Measurements from ENCODE around the gene GRB2. TPM values are rescaled to one million over a fixed set of nuclear protein-coding genes. Genes with fewer than 3 reads are reported as not detected.
"Not testable (repeated sequence)": the region's sequence is repeated elsewhere in the genome, so short reads cannot be mapped to it uniquely, and the experiment has no call there.

The GRB2 gene
- total RNA-seq, 1 experiment from 2014 or later = 79.7 TPM

GRCh38 chr17:75440738-75441448 is 35.4 kb upstream of the GRB2 start:
- H3K4me3 Mint-ChIP-seq (ENCODE audit: low read depth, unreplicated experiment) = no peak overlapping the region
- H3K9me3 Mint-ChIP-seq (ENCODE audit: low read depth, unreplicated experiment) = no peaks in the 10 kb centered on the region
- H3K27me3 Mint-ChIP-seq (ENCODE audit: unreplicated experiment) = no peaks in the 10 kb centered on the region
- CTCF ChIA-PET = interaction anchor here (0.8 to 1.6 kb wide), 2 partner anchors 14 to 18 kb away, joined by 3 read pairs; no protein-coding TSS in a partner anchor
- BruUV-seq (replicated peaks) = no TSS peak
- no peak for TF ChIP-seq CTCF (IDR thresholded peaks at IDR 0.05; ENCODE audit: unreplicated experiment)
- H3K36me3 Mint-ChIP-seq (ENCODE audit: insufficient read depth, unreplicated experiment) = no peaks in the 10 kb centered on the region
- intact Hi-C loops (cut with micrococcal nuclease; ENCODE audit: unreplicated experiment) = no loop called here
- no peak overlapping the region for H3K27ac Mint-ChIP-seq (ENCODE audit: unreplicated experiment)
- no peak for DNase-seq
- H3K4me1 Mint-ChIP-seq (ENCODE audit: low read depth, unreplicated experiment) = peaks cover 6% of the 10 kb centered on the region

GRCh38 chr17:75439287-75439686 is 33.8 kb upstream of the GRB2 start:
- BruUV-seq (replicated peaks) = no TSS peak
- Mint-ChIP-seq H3K36me3 (ENCODE audit: insufficient read depth, unreplicated experiment) (no peaks in the 10 kb centered on the region), H3K4me1 (ENCODE audit: low read depth, unreplicated experiment) (peaks cover 8% of the 10 kb centered on the region), H3K9me3 (ENCODE audit: low read depth, unreplicated experiment) (no peaks in the 10 kb centered on the region), H3K4me3 (ENCODE audit: low read depth, unreplicated experiment) (no peak overlapping the region), H3K27me3 (ENCODE audit: unreplicated experiment) (no peaks in the 10 kb centered on the region), H3K27ac (ENCODE audit: unreplicated experiment) (no peak overlapping the region)
- no peak for DNase-seq
- intact Hi-C loops (cut with micrococcal nuclease; ENCODE audit: unreplicated experiment) = no loop called here
- no peak for TF ChIP-seq CTCF (IDR thresholded peaks at IDR 0.05; ENCODE audit: unreplicated experiment)
- CTCF ChIA-PET = no interaction called here

GRCh38 chr17:75437404-75437803 is 31.9 kb upstream of the GRB2 start:
- H3K27ac Mint-ChIP-seq (ENCODE audit: unreplicated experiment); BruUV-seq (replicated peaks); H3K4me1 Mint-ChIP-seq (ENCODE audit: low read depth, unreplicated experiment); H3K4me3 Mint-ChIP-seq (ENCODE audit: low read depth, unreplicated experiment); H3K27me3 Mint-ChIP-seq (ENCODE audit: unreplicated experiment); DNase-seq; intact Hi-C loops (cut with micrococcal nuclease; ENCODE audit: unreplicated experiment); H3K9me3 Mint-ChIP-seq (ENCODE audit: low read depth, unreplicated experiment); H3K36me3 Mint-ChIP-seq (ENCODE audit: insufficient read depth, unreplicated experiment): not testable (repeated sequence)
- CTCF ChIA-PET = interaction anchor here (0.6 kb wide), 1 partner anchor 684 kb away, joined by 4 read pairs; no protein-coding TSS in a partner anchor

GRCh38 chr17:75434433-75434832 is 29.0 kb upstream of the GRB2 start:
- H3K27ac Mint-ChIP-seq (ENCODE audit: unreplicated experiment); intact Hi-C loops (cut with micrococcal nuclease; ENCODE audit: unreplicated experiment); H3K4me3 Mint-ChIP-seq (ENCODE audit: low read depth, unreplicated experiment); H3K27me3 Mint-ChIP-seq (ENCODE audit: unreplicated experiment); H3K9me3 Mint-ChIP-seq (ENCODE audit: low read depth, unreplicated experiment); H3K36me3 Mint-ChIP-seq (ENCODE audit: insufficient read depth, unreplicated experiment); DNase-seq; BruUV-seq (replicated peaks); H3K4me1 Mint-ChIP-seq (ENCODE audit: low read depth, unreplicated experiment); CTCF ChIA-PET: not testable (repeated sequence)

- CTCF ChIA-PET = interaction anchor here (0.6 to 1.7 kb wide), 4 partner anchors 11 to 106 kb away, joined by 3 to 6 read pairs (median 4); no protein-coding TSS in a partner anchor
- peaks cover 7% of the 10 kb centered on the region for H3K36me3 Mint-ChIP-seq (ENCODE audit: insufficient read depth, unreplicated experiment)
- H3K9me3 Mint-ChIP-seq (ENCODE audit: low read depth, unreplicated experiment) = no peaks in the 10 kb centered on the region
- no peak for DNase-seq
- intact Hi-C loops (cut with micrococcal nuclease; ENCODE audit: unreplicated experiment) = no loop called here
- no peaks in the 10 kb centered on the region for H3K27me3 Mint-ChIP-seq (ENCODE audit: unreplicated experiment)
- peaks cover 21% of the 10 kb centered on the region for H3K4me1 Mint-ChIP-seq (ENCODE audit: low read depth, unreplicated experiment)
- no peak overlapping the region for H3K27ac Mint-ChIP-seq (ENCODE audit: unreplicated experiment)
- no peak for TF ChIP-seq CTCF (IDR thresholded peaks at IDR 0.05; ENCODE audit: unreplicated experiment)
- BruUV-seq (replicated peaks) = no TSS peak
- H3K4me3 Mint-ChIP-seq (ENCODE audit: low read depth, unreplicated experiment) = no peak overlapping the region
Observed at GRCh38 chr17:75433218-75433783, 27.8 kb upstream of the GRB2 start.
